Adrenal gland (tissue), 12 donors: Measurements from ENCODE around the gene EEF1AKMT3. TPM values are rescaled to one million over a fixed set of nuclear protein-coding genes. Genes with fewer than 3 reads are reported as not detected.

Source experiments
- DNase-seq, 7 donors: peaks; one replicate each; pipeline ENCODE4 v3.0.0-alpha.2; 2019 to 2020
- H3K27ac ChIP-seq, 5 donors: fragments of 200-600 bp; sonication (generic) in 4 of 5; 1 replicate in 3 of 5; 2 replicates in 2 of 5; pipeline versions ENCODE4 v1.5.1 to v1.8.0; 2016 to 2020; ENCODE audit warnings: mild to moderate bottlenecking in 1 of 5
- H3K27me3 ChIP-seq: fragments of 200-600 bp; 2 replicates; pipeline ENCODE4 v1.8.0; 2021
- H3K36me3 ChIP-seq, 2 donors: fragments of 200-600 bp; replicated peaks in 1 of 2; 1 replicate in 1 of 2; 2 replicates in 1 of 2; pipeline versions ENCODE4 v1.5.1 to v1.8.0; 2018 to 2022
- H3K4me1 ChIP-seq, 2 donors: fragments of 200-600 bp; replicated peaks in 1 of 2; 1 replicate in 1 of 2; 2 replicates in 1 of 2; pipeline versions ENCODE4 v1.5.1 to v1.8.0; 2018 to 2021
- H3K4me3 ChIP-seq, 4 donors: fragments of 200-600 bp; sonication (generic) in 3 of 4; one replicate each; pipeline ENCODE4 v1.5.1; 2016 to 2018
- H3K9me3 ChIP-seq, 3 donors: fragments of 200-600 bp; sonication (generic) in 1 of 3; replicated peaks in 1 of 3; 1 replicate in 2 of 3; 2 replicates in 1 of 3; pipeline versions ENCODE4 v1.5.1 to v1.8.0; 2016 to 2021
- CTCF ChIP-seq, 6 experiments: fragments of 450-650 bp in 4 of 6; fragments of 200-600 bp in 2 of 6; sonication (generic) in 1 of 6; IDR thresholded peaks; 1 replicate in 5 of 6; 2 replicates in 1 of 6; pipeline versions ENCODE4 v1.5.1 to v1.8.0; 2016 to 2021; ENCODE audit warnings: antibody characterized with exemption in 6 of 6, mild to moderate bottlenecking in 2 of 6, moderate library complexity in 1 of 6
- POLR2A ChIP-seq, 2 donors: fragments of 450-650 bp; IDR thresholded peaks; one replicate each; pipeline ENCODE4 v1.6.1; 2017; ENCODE audit warnings: antibody characterized with exemption in 2 of 2, mild to moderate bottlenecking in 2 of 2, moderate library complexity in 1 of 2
- WGBS, 4 donors: extraction: QIAGEN DNeasy Blood & Tissue Kit in 2 of 4; methylation state at CpG; one replicate each; pipeline versions ENCODE4 v1.1.5 to v1.1.7; 2013 to 2017; 5-methylcytosine and 5-hydroxymethylcytosine counted together
- intact Hi-C, 2 donors: fragments of 100-400 bp; cut with DNase I; formaldehyde crosslinking; loops; one replicate each; pipeline versions ENCODE4 v1.14.1 to v1.15.0; 2022 to 2023
- polyA plus RNA-seq, 3 donors: library from polyadenylated mRNA; stranded (reverse); fragments of 200-250 nt in 2 of 3; fragments of 350-450 nt in 1 of 3; fragmentation: Illumina TruSeq in 1 of 3; extraction: RNeasy Lipid Tissue Mini Kit (QIAGEN cat#74804) in 1 of 3; gene quantifications; one replicate each; pipeline ENCODE4 v1.2.3, GENCODE V29; 2013 to 2014
- total RNA-seq, 9 donors: library from RNA; depleted of rRNA in 4 of 9; stranded (reverse); fragments of >200 nt in 4 of 9; fragments of 120-200 nt in 1 of 9; fragmentation: NEBNext Ultra II Directional in 1 of 9; extraction: Animal tissue kit (Norgen Biotek cat#: 25700) in 1 of 9; gene quantifications; one replicate each; pipeline versions ENCODE4 v1.1.0 to v1.2.4, GENCODE V29; 2013 to 2023
- donor health status: healthy with polysubstance abuse.
- donor health status: Bipolar disorder and iron deficiency.
- donor health status: DM: yes; HTN: yes; CAD: no.
- donor health status: DM: no; HTN: no; CAD: no.
- donor health status: DM: no; HTN: no; CAD: no.
- donor health status: DM: yes; HTN: yes; CAD: no.

The EEF1AKMT3 gene
- total and polyA plus RNA-seq, 12 donors, result 2.4 to 35.9 (median 8.8) TPM

GRCh38 chr12:57740656-57741412 is 31.6 kb upstream of the EEF1AKMT3 start:
- DNase-seq, result no peak
- intact Hi-C loops, result no loop called here
- Histone ChIP-seq H3K4me1 (peaks cover 20 to 30% of the 10 kb centered on the region in 2 donors), H3K4me3 (no peak overlapping the region), H3K27ac (no peak overlapping the region), H3K27me3 (peaks cover 35% of the 10 kb centered on the region), H3K9me3 (no peaks in the 10 kb centered on the region), H3K36me3 (no peaks in the 10 kb centered on the region)
- TF ChIP-seq CTCF (IDR thresholded peaks at IDR 0.05) (no peak), POLR2A (IDR thresholded peaks at IDR 0.05) (no peak)
- 60 to 70% (median 66%) methylated on average over 5 of the region's 5 CpGs for WGBS, 4 donors

- peaks cover 30% of the 10 kb centered on the region for H3K27me3 ChIP-seq
- peak overlapping the region in 1 of 4 donors; percentile 4 for H3K4me3 ChIP-seq
- peaks cover 0 to 1% of the 10 kb centered on the region in 2 donors for H3K36me3 ChIP-seq
- no peak for DNase-seq
- TF ChIP-seq CTCF (IDR thresholded peaks at IDR 0.05), result no peak
- TF ChIP-seq POLR2A (IDR thresholded peaks at IDR 0.05), result no peak
- no peak overlapping the region for H3K27ac ChIP-seq
- intact Hi-C loops, result no loop called here
- no peaks in the 10 kb centered on the region for H3K9me3 ChIP-seq
- H3K4me1 ChIP-seq, result peaks cover 21 to 29% of the 10 kb centered on the region in 2 donors
- WGBS, 4 donors, result 50 to 71% (median 56%) methylated on average over 1 of the region's 1 CpG
Observed at GRCh38 chr12:57741413-57741789, 31.0 kb upstream of the EEF1AKMT3 start.

- Histone ChIP-seq H3K4me3 (peak overlapping the region in 1 of 4 donors; percentile 4), H3K9me3 (no peaks in the 10 kb centered on the region), H3K27ac (peak overlapping the region in 1 of 5 donors; percentile 48), H3K36me3 (peaks cover 0 to 8% of the 10 kb centered on the region in 2 donors), H3K27me3 (peaks cover 24% of the 10 kb centered on the region), H3K4me1 (peaks cover 20 to 23% of the 10 kb centered on the region in 2 donors)
- intact Hi-C loops, result no loop called here
- WGBS, 4 donors, result 42 to 46% (median 45%) methylated on average over 7 to 14 of the region's 14 CpGs
- no peak for TF ChIP-seq POLR2A (IDR thresholded peaks at IDR 0.05)
- peak in 1 of 6 experiments; percentile 2 for TF ChIP-seq CTCF (IDR thresholded peaks at IDR 0.05)
- DNase-seq, result no peak
Observed at GRCh38 chr12:57741844-57742738, 30.3 kb upstream of the EEF1AKMT3 start.

GRCh38 chr12:57743769-57744168 is 28.6 kb upstream of the EEF1AKMT3 start:
- H3K9me3 ChIP-seq, result no peaks in the 10 kb centered on the region
- TF ChIP-seq CTCF (IDR thresholded peaks at IDR 0.05), result no peak
- TF ChIP-seq POLR2A (IDR thresholded peaks at IDR 0.05), result no peak
- intact Hi-C loops, result no loop called here
- H3K27me3 ChIP-seq, result peaks cover 11% of the 10 kb centered on the region
- 83 to 92% (median 88%) methylated on average over 2 of the region's 2 CpGs for WGBS, 4 donors
- peaks cover 7 to 10% of the 10 kb centered on the region in 2 donors for H3K4me1 ChIP-seq
- H3K4me3 ChIP-seq, result no peak overlapping the region
- DNase-seq, result no peak
- H3K27ac ChIP-seq, result no peak overlapping the region
- H3K36me3 ChIP-seq, result peaks cover 0 to 25% of the 10 kb centered on the region in 2 donors
